ENCODE measurements around the gene UBE3B.

UBE3B gene

DNA sequence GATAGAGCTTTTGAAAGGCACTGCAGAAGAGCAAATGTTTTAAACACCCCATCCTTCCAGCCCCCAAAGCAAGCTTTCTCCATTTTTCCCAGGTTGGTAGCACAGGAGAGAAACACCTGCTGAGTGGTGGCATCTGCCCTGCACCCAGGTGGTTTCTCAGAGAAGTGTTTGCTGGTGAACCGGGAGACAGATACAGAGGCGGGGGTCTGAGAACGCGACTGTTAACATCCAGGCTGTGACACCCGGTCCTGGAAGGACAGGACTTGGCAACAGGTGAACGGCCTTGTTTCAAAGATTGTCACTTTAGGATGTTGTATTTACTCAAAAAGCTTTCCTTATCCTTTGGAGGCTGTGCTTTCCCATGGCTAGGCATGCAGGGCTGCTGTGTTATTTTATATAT, 77.3 kb downstream of the UBE3B start:
- DNase-seq: no peak

- no peak for DNase-seq
Measured at GRCh38 chr12:109555431-109556315, 78.2 kb downstream of the UBE3B start.

DNA sequence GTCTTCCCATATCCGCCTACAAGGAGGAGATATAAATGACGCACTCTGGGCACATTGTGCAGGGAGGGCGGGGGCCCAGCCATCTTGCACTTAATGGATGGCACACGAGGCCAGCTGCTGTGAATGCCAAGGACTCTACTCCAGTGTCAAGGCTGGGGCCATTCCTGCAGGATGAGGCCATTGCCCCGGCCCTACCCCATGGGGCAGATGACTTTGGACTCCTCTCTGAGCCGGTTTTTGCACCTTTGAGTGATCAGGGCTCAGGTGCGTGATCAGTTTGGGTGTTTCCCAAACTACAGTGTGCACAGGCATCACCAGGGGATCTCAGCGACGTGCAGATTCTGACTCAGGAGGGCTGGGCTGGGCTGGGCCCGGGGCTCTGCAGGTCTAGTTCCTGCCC, 79.8 kb downstream of the UBE3B start:
- no peak for DNase-seq

- DNase-seq: no peak
Measured at GRCh38 chr12:109557805-109558204, 80.4 kb downstream of the UBE3B start.

DNA sequence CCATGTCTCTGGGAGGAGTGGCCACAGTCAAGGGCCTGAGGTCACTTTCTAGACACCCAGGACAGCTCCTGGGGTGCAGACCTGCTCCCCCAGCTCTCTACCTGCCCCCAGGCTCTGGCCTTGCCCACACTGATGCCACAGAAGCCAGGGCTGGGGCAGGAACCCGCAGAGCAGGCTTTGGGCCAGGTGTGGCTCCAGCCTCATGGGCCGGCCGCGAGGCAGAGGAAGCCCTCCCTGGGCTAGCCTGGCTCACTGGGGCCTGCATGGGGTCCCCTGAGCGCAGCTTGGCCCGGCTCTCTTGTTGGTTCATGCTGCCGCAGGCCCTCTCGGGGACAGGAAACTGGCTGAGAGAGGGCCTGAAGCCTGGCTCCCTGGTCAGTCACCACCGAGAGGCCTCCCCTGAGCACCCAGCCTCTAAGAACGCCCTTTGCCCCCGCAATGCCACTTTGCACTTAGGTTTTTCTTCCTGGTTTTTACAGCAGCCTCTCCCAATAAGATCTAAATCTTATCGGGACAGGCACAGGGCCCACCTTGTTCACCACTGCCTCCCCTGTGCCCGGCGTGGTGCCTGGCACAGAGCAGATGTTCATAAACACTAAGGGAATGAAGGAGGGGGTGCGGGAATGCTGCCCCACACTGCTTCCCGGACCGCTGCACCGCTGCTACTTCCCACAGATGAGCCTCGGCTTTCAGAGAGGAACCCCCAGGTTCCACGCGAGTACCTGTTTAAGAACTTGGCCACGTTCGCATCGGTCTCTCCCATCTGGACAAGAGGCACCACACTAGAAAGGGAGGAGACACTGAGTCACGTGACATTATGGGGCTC, 81.2 kb downstream of the UBE3B start:
- DNase-seq: no peak

GRCh38 chr12:109559200-109559505, 81.7 kb downstream of the UBE3B start:
- DNase-seq: no peak

DNA sequence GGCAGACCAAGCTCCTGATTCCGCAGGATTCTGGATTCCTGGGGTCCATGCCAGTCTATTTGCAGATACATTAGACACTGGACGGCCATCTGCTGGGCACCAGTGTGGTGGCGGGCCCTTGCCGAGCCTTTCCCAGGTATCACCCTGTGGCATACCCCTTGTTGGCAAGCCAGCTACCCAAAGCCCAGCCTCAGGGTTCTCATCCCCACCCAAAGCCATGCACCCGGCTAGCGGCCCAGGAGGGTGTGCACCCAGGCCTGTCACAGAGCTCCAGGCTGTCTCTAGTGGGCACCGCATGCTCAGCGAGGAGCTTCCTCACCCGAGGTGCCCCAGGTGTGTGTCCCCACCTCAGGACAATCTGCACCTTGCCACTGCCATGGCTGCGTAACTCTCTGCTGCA, 82.2 kb downstream of the UBE3B start:
- DNase-seq: no peak

DNA sequence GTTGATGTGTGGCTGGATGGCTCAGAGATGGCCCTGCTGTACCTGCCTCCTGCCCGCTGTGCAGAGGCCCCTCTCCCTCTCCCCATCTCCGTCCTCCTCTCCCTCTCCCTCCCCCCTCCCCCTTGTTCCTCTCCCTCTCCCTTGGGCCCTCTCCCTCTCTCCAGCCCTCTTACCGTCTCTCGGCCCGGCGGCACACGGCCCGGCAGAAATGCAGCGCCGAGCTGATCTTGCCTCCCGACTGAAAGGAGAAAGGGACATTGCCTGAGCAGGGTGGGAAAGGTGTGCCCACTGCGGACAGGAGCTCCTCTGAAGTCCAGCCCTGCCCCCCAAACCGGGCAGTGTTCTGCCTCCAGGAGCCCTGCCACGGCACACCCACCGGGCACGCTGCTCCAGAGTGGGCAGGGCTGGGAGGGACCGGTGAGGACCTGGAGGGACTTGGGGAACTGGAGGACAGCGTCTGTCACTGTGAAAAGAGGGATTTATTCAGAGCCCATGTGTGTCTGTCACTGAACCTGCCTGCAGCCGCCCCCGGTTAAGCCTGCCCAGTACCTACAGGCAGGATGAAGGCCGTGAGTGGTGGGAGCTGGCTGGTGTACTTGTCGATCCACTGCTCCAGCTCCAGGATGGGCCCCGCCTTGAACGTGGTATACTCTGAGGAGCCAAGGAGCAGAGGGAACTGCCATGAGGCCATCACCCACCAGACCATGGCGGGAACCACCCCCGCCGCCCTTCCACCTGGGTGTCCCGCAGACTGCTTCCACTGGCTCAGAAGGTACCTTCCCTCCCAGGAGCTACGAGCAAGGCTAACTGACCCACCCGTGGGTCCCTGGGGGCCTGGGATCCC, 83.7 kb downstream of the UBE3B start:
- no peak for DNase-seq

DNA sequence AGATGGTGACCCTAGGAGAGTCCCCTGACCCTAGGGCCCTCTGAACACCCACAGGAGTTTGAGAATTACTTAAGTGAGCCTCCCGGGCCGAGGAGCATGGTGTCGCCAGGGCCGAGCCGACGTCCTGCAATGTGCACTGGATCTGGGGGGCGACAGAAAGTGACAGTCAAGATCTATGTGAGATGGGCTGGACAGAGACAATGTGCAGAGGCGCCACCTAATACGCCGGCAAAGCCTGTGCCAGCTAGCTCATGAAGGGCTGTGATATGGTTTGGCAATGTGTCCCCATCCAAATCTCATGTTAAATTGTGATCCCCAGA, 84.2 kb downstream of the UBE3B start:
- no peak for DNase-seq

GRCh38 chr12:109562871-109563270, 85.4 kb downstream of the UBE3B start:
- DNase-seq: no peak

DNA sequence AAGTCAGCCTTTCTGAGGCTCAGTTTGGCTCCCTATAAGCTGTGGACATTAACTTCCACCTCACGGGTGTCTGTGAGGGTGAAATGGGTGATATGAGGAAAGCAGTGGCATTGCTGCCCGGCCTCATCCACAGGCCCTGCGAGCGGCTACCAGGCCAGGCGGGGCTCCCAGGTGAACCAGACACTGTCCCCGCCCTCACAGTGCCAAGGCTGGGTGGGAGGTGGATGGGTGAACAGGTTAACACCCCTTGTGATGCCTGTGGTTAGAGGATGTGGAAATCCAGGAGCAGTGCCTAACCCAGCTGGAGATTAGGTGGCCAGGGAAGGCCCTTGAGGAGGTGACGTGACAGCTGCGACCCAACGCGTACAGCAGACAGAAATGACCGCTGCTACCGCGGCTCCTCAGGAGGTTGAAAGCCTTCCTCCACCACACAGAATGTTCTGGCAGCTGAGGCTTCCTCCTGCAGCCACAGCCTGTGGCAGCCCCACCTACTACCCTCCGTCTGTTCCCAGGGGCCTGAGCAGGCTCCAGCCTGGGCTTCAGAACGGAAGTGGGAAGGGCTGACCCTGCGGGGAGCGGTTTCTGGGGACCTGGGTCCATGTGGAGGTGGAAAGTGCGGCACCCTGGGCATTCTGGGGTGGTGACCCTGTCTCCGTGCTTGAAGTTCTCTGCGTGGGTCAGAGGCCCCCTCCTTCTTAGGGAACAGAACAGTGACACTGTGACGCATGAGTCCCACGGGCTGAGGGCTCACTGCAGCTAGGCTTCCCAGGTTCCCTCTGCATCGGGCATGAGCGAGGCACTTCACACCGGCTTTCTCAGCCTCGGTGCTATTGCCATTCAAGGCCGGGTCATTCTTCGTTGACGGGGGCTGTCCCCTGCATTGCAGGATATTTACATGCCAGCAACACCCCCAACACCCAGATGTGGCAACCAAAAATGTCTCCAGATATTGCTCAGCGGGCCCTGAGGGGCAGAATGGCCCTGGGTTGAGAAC, 86.2 kb downstream of the UBE3B start:
- DNase-seq: no peak

- DNase-seq: no peak
Measured at GRCh38 chr12:109566424-109566823, 89.0 kb downstream of the UBE3B start.

GRCh38 chr12:109567296-109567695, 89.9 kb downstream of the UBE3B start:
- no peak for DNase-seq

DNA sequence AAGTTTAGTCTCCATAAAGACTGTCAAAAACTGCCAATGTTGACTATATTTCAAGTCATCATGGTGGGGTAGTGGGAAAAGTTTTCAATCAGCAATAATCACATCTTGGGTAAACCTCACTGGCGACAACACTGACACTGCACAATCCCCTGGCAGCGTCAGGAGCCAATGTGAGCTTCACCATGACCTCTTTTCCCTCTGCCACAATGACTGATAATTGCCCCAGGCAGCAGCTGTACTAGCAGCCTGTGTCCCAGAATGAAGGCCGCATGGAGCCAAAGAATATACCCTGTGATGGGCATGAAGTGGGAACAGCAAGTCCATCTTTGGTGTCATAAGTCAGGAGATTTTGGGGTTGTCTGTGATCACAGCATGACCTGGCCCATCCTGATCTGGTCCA, 90.5 kb downstream of the UBE3B start:
- no peak for DNase-seq

GRCh38 chr12:109568486-109568885, 91.1 kb downstream of the UBE3B start:
- DNase-seq: no peak

DNA sequence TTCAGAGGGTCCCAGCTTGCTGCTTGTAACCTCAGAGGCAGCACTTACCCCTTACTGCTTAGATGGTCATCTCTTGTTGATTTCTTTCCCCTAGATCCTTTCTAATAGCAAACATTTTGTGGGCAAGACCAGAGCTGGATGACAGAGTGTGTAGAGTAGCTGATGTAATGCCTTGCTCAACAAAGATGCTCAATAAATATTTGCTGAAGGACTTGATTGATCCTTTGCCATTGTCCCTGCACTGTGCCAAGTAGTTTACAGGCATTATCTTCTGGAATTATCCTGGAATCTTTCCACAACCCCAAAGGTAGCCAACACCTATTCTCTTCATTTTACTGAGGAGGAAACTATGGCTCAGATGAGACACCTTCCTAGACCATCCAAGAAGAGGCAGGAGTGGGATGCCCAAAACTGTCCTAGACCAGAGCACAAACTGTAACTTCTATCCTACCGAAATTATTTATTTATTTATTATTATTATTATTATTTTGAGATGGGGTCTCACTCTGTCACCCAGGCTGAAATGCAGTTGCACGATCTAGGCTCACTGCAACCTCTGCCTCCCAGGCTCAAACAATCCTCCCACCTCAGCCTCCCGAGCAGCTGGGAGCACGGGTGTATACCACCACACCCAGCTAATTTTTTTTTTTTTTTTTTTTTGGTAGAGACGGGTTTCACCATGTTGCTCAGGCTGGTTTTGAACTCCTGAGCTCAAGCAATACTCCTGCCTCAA, 94.5 kb downstream of the UBE3B start:
- DNase-seq: no peak

GRCh38 chr12:109572506-109572845, 95.0 kb downstream of the UBE3B start:
- DNase-seq: no peak

- DNase-seq: peak; percentile 100
Measured at GRCh38 chr12:109573029-109573913, 95.8 kb downstream of the UBE3B start, which contains the start of the genes MMAB and MVK. Gene MMAB (minus strand): TSS chr12:109573504. CDS start chr12:109573480, 24 bp downstream. Gene MVK (plus strand): TSS chr12:109573794. CDS start chr12:109574823, 1,029 bp downstream.

DNA sequence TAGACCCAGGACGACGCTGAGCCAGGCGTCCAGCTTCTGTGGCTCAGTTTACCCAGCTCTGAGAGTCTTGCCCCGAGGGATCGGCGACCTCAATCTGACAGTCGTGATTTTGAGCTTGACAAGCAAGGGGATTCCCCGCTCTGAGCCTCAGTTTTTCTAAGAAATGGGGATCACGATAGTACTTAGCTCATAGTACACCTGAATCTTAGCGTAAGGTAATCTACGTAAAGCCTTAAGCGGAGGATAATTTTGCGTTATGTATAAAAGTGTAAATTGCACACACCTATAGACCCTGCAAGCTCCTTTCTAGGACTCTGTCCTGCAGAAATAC, 96.4 kb downstream of the UBE3B start:
- no peak for DNase-seq

DNA sequence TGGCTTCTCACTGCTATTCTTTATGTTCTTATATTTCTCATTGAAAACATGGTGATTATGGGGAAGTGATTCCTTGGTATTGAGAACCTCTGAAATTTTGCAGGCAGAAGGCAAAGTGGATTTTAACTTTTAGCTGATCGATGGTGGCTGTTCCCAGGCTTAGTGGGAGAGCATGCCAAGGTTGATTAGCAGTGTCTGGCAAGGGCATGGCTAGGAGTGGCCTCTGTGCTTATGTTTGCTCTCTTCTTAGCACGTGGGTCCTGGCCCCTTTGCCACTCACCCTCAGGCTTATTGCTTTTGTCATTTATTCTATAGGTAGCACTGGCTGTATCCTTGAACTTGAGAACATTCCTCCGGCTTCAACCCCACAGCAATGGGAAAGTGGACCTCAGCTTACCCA, 98.2 kb downstream of the UBE3B start:
- DNase-seq: no peak

DNA sequence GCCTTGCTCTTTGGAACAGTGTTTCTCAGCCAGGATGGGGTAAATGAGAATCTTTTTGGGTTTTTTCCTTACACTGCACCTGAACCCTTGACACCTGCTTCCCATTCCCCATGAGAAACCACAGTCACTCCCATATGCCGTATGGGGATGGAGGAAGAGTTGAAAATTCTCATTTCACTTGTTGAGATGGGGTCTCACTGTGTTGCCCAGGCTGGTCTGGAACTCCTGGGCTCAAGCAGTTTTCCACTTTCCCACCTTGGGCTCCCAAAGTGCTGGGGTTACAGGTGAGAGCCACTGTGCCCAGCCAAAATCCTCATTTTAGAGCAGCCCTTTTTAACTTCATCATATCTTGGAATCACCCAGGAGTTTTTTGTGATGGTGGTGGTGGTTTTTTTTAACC, 99.9 kb downstream of the UBE3B start:
- DNase-seq: no peak
